Liver (tissue), 9 donors: ENCODE data around the gene FGD4. TPM values are rescaled to one million over a fixed set of nuclear protein-coding genes. Genes with fewer than 3 reads are reported as not detected.

ENCODE experiments used
- DNase-seq: peaks from one replicate; pipeline ENCODE4 v3.0.0-alpha.2; 2017; ENCODE audit warnings: low spot score
- H3K27ac ChIP-seq, 2 donors: one replicate each; pipeline ENCODE4 v1.7.0; 2013; ENCODE audit warnings: inconsistent platforms in 2 of 2, low read length in 2 of 2, control low read depth in 1 of 2, low read depth in 1 of 2, mild to moderate bottlenecking in 1 of 2
- H3K27me3 ChIP-seq, 4 donors: one replicate each; pipeline versions ENCODE4 v1.6.1 to v1.7.0; 2013; ENCODE audit warnings: low read length in 3 of 4, inconsistent platforms in 1 of 4, mild to moderate bottlenecking in 1 of 4, moderate library complexity in 1 of 4; ENCODE audit not compliant: control insufficient read depth in 4 of 4, insufficient read depth in 4 of 4
- H3K36me3 ChIP-seq, 4 donors: one replicate each; pipeline versions ENCODE4 v1.6.1 to v1.7.0; 2013; ENCODE audit warnings: low read length in 3 of 4, mild to moderate bottlenecking in 3 of 4, low read depth in 1 of 4, moderate library complexity in 1 of 4; ENCODE audit not compliant: control insufficient read depth in 4 of 4, insufficient read depth in 3 of 4
- H3K4me1 ChIP-seq, 4 donors: one replicate each; pipeline versions ENCODE4 v1.6.1 to v1.7.0; 2013; ENCODE audit warnings: low read length in 3 of 4, mild to moderate bottlenecking in 3 of 4, moderate library complexity in 1 of 4; ENCODE audit not compliant: control insufficient read depth in 4 of 4, insufficient read depth in 4 of 4
- H3K4me3 ChIP-seq, 3 donors: one replicate each; pipeline versions ENCODE4 v1.6.1 to v1.7.0; 2013; ENCODE audit warnings: low read length in 3 of 3, control low read depth in 1 of 3, low read depth in 1 of 3, mild to moderate bottlenecking in 1 of 3
- H3K9ac ChIP-seq, 2 donors: one replicate each; pipeline ENCODE4 v1.7.0; 2013; ENCODE audit warnings: low read length in 2 of 2, mild to moderate bottlenecking in 2 of 2, moderate library complexity in 2 of 2, control low read depth in 1 of 2, low read depth in 1 of 2
- H3K9me3 ChIP-seq, 4 donors: one replicate each; pipeline versions ENCODE4 v1.6.1 to v1.7.0; 2013; ENCODE audit warnings: low read length in 3 of 4; ENCODE audit not compliant: control insufficient read depth in 4 of 4
- ATF3 ChIP-seq: IDR thresholded peaks from 2 replicates; pipeline ENCODE4 v1.6.1; 2016; ENCODE audit warnings: antibody characterized with exemption
- CTCF ChIP-seq: fragments of 150-350 bp; IDR thresholded peaks from 2 replicates; pipeline ENCODE4 v1.5.1; 2017; ENCODE audit warnings: improper control_type of control experiment, low read depth, low read length; ENCODE audit not compliant: missing input control
- EGR1 ChIP-seq, 2 donors: IDR thresholded peaks; 2 replicates each; pipeline ENCODE4 v1.6.1; 2016 to 2018; ENCODE audit warnings: antibody characterized with exemption in 2 of 2, low read depth in 2 of 2
- FOXA1 ChIP-seq: IDR thresholded peaks from 2 replicates; pipeline ENCODE4 v1.6.1; 2016; ENCODE audit warnings: antibody characterized with exemption
- FOXA2 ChIP-seq: IDR thresholded peaks from 2 replicates; pipeline ENCODE4 v1.6.1; 2016; ENCODE audit warnings: antibody characterized with exemption
- GABPA ChIP-seq, 2 donors: IDR thresholded peaks in 1 of 2; conservative IDR thresholded peaks in 1 of 2; 2 replicates each; pipeline ENCODE4 v1.6.1; 2016; ENCODE audit warnings: antibody characterized with exemption in 2 of 2, mild to moderate bottlenecking in 1 of 2, moderate library complexity in 1 of 2
- HNF4G ChIP-seq: IDR thresholded peaks from 2 replicates; pipeline ENCODE4 v1.6.1; 2016; ENCODE audit warnings: antibody characterized with exemption
- JUND ChIP-seq, 2 donors: IDR thresholded peaks; 2 replicates each; pipeline ENCODE4 v1.6.1; 2016; ENCODE audit warnings: antibody characterized with exemption in 2 of 2
- MAX ChIP-seq: IDR thresholded peaks from 2 replicates; pipeline ENCODE4 v1.6.1; 2016; ENCODE audit warnings: antibody characterized with exemption
- NR2F2 ChIP-seq: IDR thresholded peaks from 2 replicates; pipeline ENCODE4 v1.6.1; 2016; ENCODE audit warnings: antibody characterized with exemption
- RAD21 ChIP-seq, 2 donors: IDR thresholded peaks; 2 replicates each; pipeline ENCODE4 v1.6.1; 2016; ENCODE audit warnings: antibody characterized with exemption in 2 of 2, mild to moderate bottlenecking in 2 of 2
- REST ChIP-seq: IDR thresholded peaks from 2 replicates; pipeline ENCODE4 v1.6.1; 2016; ENCODE audit warnings: antibody characterized with exemption, mild to moderate bottlenecking
- RXRA ChIP-seq, 2 donors: IDR thresholded peaks; 2 replicates each; pipeline ENCODE4 v1.6.1; 2017 to 2018; ENCODE audit warnings: antibody characterized with exemption in 2 of 2, mild to moderate bottlenecking in 1 of 2
- TAF1 ChIP-seq: conservative IDR thresholded peaks from 2 replicates; pipeline ENCODE4 v1.6.1; 2016; ENCODE audit warnings: antibody characterized with exemption, mild to moderate bottlenecking
- YY1 ChIP-seq: IDR thresholded peaks from 2 replicates; pipeline ENCODE4 v1.6.1; 2016; ENCODE audit warnings: antibody characterized with exemption, mild to moderate bottlenecking
- ZBTB33 ChIP-seq: IDR thresholded peaks from 2 replicates; pipeline ENCODE4 v1.6.1; 2016; ENCODE audit warnings: antibody characterized with exemption
- WGBS: extraction: QIAGEN DNeasy Blood & Tissue Kit; methylation state at CpG from one replicate; pipeline ENCODE4 v1.1.7; 2013; 5-methylcytosine and 5-hydroxymethylcytosine counted together
- polyA plus RNA-seq, 2 donors: library from polyadenylated mRNA; stranded (reverse) in 1 of 2; unstranded in 1 of 2; fragments of 200-250 nt in 1 of 2; fragments of >200 nt in 1 of 2; fragmentation: Nextera tagmentation in 1 of 2; extraction: Ambion mirVana in 1 of 2; gene quantifications; one replicate each; pipeline versions ENCODE4 v1.2.1 to v1.2.3, GENCODE V29; 2013 to 2015
- total RNA-seq, 2 donors: library from RNA; depleted of rRNA; stranded (reverse); fragments of >200 nt; gene quantifications; one replicate each; pipeline ENCODE4 v1.2.3, GENCODE V29; 2014
- donor health status: healthy.
- donor health status: healthy.
- donor health status: healthy.
- donor health status: healthy.
- donor health status: healthy.

The FGD4 gene
- total and polyA plus RNA-seq, 4 donors: 3.8 to 26.4 (median 9.0) TPM

- TF ChIP-seq CTCF (no peak), MAX (no peak), JUND (IDR thresholded peaks at IDR 0.05) (no peak), ATF3 (no peak), FOXA1 (no peak), RXRA (IDR thresholded peaks at IDR 0.05) (no peak), ZBTB33 (no peak), RAD21 (IDR thresholded peaks at IDR 0.05) (no peak), TAF1 (no peak), FOXA2 (no peak), REST (no peak), NR2F2 (no peak), YY1 (no peak), HNF4G (no peak), EGR1 (IDR thresholded peaks at IDR 0.05; ENCODE audit: low read depth in 2 of 2) (no peak)
- WGBS: 97% methylated on average over 8 of the region's 8 CpGs
- no peak for DNase-seq
Observed at GRCh38 chr12:32690927-32691326, 291.6 kb downstream of the FGD4 start.

GRCh38 chr12:32692358-32692757 is 293.0 kb downstream of the FGD4 start:
- peaks cover 0 to 2% (median 0%) of the 10 kb centered on the region in 4 donors for H3K36me3 ChIP-seq
- no peaks in the 10 kb centered on the region for H3K9me3 ChIP-seq
- H3K9ac ChIP-seq: no peak overlapping the region
- TF ChIP-seq RAD21 (IDR thresholded peaks at IDR 0.05) (no peak), FOXA2 (no peak), ZBTB33 (no peak), EGR1 (IDR thresholded peaks at IDR 0.05; ENCODE audit: low read depth in 2 of 2) (no peak), GABPA (IDR thresholded peaks at IDR 0.05 in 1 of 2, conservative IDR thresholded peaks at IDR 0.05 in 1 of 2) (no peak), HNF4G (no peak), MAX (no peak)
- no peak overlapping the region for H3K27ac ChIP-seq
- WGBS: 94% methylated on average over 1 of the region's 1 CpG
- DNase-seq: no peak
- H3K4me3 ChIP-seq: no peak overlapping the region
- no peaks in the 10 kb centered on the region for H3K27me3 ChIP-seq
- no peaks in the 10 kb centered on the region for H3K4me1 ChIP-seq

More at GRCh38 chr12:32690927-32691326, 291.6 kb downstream of the FGD4 start:
- Histone ChIP-seq H3K27me3 (no peaks in the 10 kb centered on the region), H3K27ac (no peak overlapping the region), H3K4me3 (no peak overlapping the region), H3K9me3 (no peaks in the 10 kb centered on the region), H3K36me3 (peaks cover 0 to 2% (median 0%) of the 10 kb centered on the region in 4 donors), H3K4me1 (no peaks in the 10 kb centered on the region), H3K9ac (no peak overlapping the region)
